HG03196 (cell line): ENCODE data around the gene ZFYVE19.

Experiments
- ATAC-seq: cut with Tn5 transposase; IDR thresholded peaks from one replicate; pipeline ENCODE4 v1.9.1; 2021; ENCODE audit not compliant: unreplicated experiment

The ZFYVE19 gene

GRCh38 chr15:40775740-40776536 is 31.0 kb upstream of the ZFYVE19 start:
- ATAC-seq: no peak

GRCh38 chr15:40776537-40777141 is 30.2 kb upstream of the ZFYVE19 start:
- no peak for ATAC-seq

GRCh38 chr15:40782609-40783227 is 24.2 kb upstream of the ZFYVE19 start:
- ATAC-seq: no peak

GRCh38 chr15:40785164-40785563 is 21.7 kb upstream of the ZFYVE19 start:
- ATAC-seq: no peak

GRCh38 chr15:40785814-40786213 is 21.1 kb upstream of the ZFYVE19 start:
- ATAC-seq: no peak

- no peak for ATAC-seq
These were observed 19.5 kb upstream of the ZFYVE19 start for GRCh38 chr15:40787344-40787841.

- no peak for ATAC-seq
These were observed 18.9 kb upstream of the ZFYVE19 start for GRCh38 chr15:40787991-40788390.

GRCh38 chr15:40789119-40789518 is 17.8 kb upstream of the ZFYVE19 start:
- ATAC-seq: no peak

- no peak for ATAC-seq
These were observed 16.9 kb upstream of the ZFYVE19 start for GRCh38 chr15:40789999-40790398.

- ATAC-seq: no peak
These were observed 16.2 kb upstream of the ZFYVE19 start for GRCh38 chr15:40790718-40791117.

- ATAC-seq: no peak
These were observed 14.5 kb upstream of the ZFYVE19 start for GRCh38 chr15:40792394-40792793.

GRCh38 chr15:40793216-40793989 is 13.5 kb upstream of the ZFYVE19 start:
- ATAC-seq: no peak

GRCh38 chr15:40796041-40796440 is 10.8 kb upstream of the ZFYVE19 start:
- ATAC-seq: no peak

GRCh38 chr15:40796512-40796911 is 10.4 kb upstream of the ZFYVE19 start:
- ATAC-seq: no peak

- no peak for ATAC-seq
These were observed 7.4 kb upstream of the ZFYVE19 start for GRCh38 chr15:40799523-40799922.

GRCh38 chr15:40803076-40803475 is 3.8 kb upstream of the ZFYVE19 start:
- no peak for ATAC-seq

GRCh38 chr15:40803688-40804087 is 3.2 kb upstream of the ZFYVE19 start:
- no peak for ATAC-seq

- no peak for ATAC-seq
These were observed 239 bp upstream of the ZFYVE19 start for GRCh38 chr15:40806672-40807027.

GRCh38 chr15:40807888-40808461 is 1.1 kb downstream of the ZFYVE19 start:
- no peak for ATAC-seq

GRCh38 chr15:40808861-40809450 is 2.1 kb downstream of the ZFYVE19 start:
- no peak for ATAC-seq
